Adrenal gland (tissue), 12 donors: ENCODE measurements around the gene C21orf91. TPM values are rescaled to one million over a fixed set of nuclear protein-coding genes. Genes with fewer than 3 reads are reported as not detected.

Experiments
- DNase-seq, 7 donors: peaks; one replicate each; pipeline ENCODE4 v3.0.0-alpha.2; 2019 to 2020
- H3K27ac ChIP-seq, 5 donors: fragments of 200-600 bp; sonication (generic) in 4 of 5; 1 replicate in 3 of 5; 2 replicates in 2 of 5; pipeline versions ENCODE4 v1.5.1 to v1.8.0; 2016 to 2020; ENCODE audit warnings: mild to moderate bottlenecking in 1 of 5
- H3K27me3 ChIP-seq: fragments of 200-600 bp; 2 replicates; pipeline ENCODE4 v1.8.0; 2021
- H3K36me3 ChIP-seq, 2 donors: fragments of 200-600 bp; replicated peaks in 1 of 2; 1 replicate in 1 of 2; 2 replicates in 1 of 2; pipeline versions ENCODE4 v1.5.1 to v1.8.0; 2018 to 2022
- H3K4me1 ChIP-seq, 2 donors: fragments of 200-600 bp; replicated peaks in 1 of 2; 1 replicate in 1 of 2; 2 replicates in 1 of 2; pipeline versions ENCODE4 v1.5.1 to v1.8.0; 2018 to 2021
- H3K4me3 ChIP-seq, 4 donors: fragments of 200-600 bp; sonication (generic) in 3 of 4; one replicate each; pipeline ENCODE4 v1.5.1; 2016 to 2018
- H3K9me3 ChIP-seq, 3 donors: fragments of 200-600 bp; sonication (generic) in 1 of 3; replicated peaks in 1 of 3; 1 replicate in 2 of 3; 2 replicates in 1 of 3; pipeline versions ENCODE4 v1.5.1 to v1.8.0; 2016 to 2021
- CTCF ChIP-seq, 6 experiments: fragments of 450-650 bp in 4 of 6; fragments of 200-600 bp in 2 of 6; sonication (generic) in 1 of 6; IDR thresholded peaks; 1 replicate in 5 of 6; 2 replicates in 1 of 6; pipeline versions ENCODE4 v1.5.1 to v1.8.0; 2016 to 2021; ENCODE audit warnings: antibody characterized with exemption in 6 of 6, mild to moderate bottlenecking in 2 of 6, moderate library complexity in 1 of 6
- POLR2A ChIP-seq, 2 donors: fragments of 450-650 bp; IDR thresholded peaks; one replicate each; pipeline ENCODE4 v1.6.1; 2017; ENCODE audit warnings: antibody characterized with exemption in 2 of 2, mild to moderate bottlenecking in 2 of 2, moderate library complexity in 1 of 2
- WGBS, 4 donors: extraction: QIAGEN DNeasy Blood & Tissue Kit in 2 of 4; methylation state at CpG; one replicate each; pipeline versions ENCODE4 v1.1.5 to v1.1.7; 2013 to 2017; 5-methylcytosine and 5-hydroxymethylcytosine counted together
- intact Hi-C, 2 donors: fragments of 100-400 bp; cut with DNase I; formaldehyde crosslinking; loops; one replicate each; pipeline versions ENCODE4 v1.14.1 to v1.15.0; 2022 to 2023
- polyA plus RNA-seq, 3 donors: library from polyadenylated mRNA; stranded (reverse); fragments of 200-250 nt in 2 of 3; fragments of 350-450 nt in 1 of 3; fragmentation: Illumina TruSeq in 1 of 3; extraction: RNeasy Lipid Tissue Mini Kit (QIAGEN cat#74804) in 1 of 3; gene quantifications; one replicate each; pipeline ENCODE4 v1.2.3, GENCODE V29; 2013 to 2014
- total RNA-seq, 9 donors: library from RNA; depleted of rRNA in 4 of 9; stranded (reverse); fragments of >200 nt in 4 of 9; fragments of 120-200 nt in 1 of 9; fragmentation: NEBNext Ultra II Directional in 1 of 9; extraction: Animal tissue kit (Norgen Biotek cat#: 25700) in 1 of 9; gene quantifications; one replicate each; pipeline versions ENCODE4 v1.1.0 to v1.2.4, GENCODE V29; 2013 to 2023
- donor health status: healthy with polysubstance abuse.
- donor health status: Bipolar disorder and iron deficiency.
- donor health status: DM: yes; HTN: yes; CAD: no.
- donor health status: DM: no; HTN: no; CAD: no.
- donor health status: DM: no; HTN: no; CAD: no.
- donor health status: DM: yes; HTN: yes; CAD: no.

Gene C21orf91
- total and polyA plus RNA-seq, 12 donors = 1.9 to 19.1 (median 9.5) TPM

- TF ChIP-seq CTCF (IDR thresholded peaks at IDR 0.05) = no peak
- no peak for TF ChIP-seq POLR2A (IDR thresholded peaks at IDR 0.05)
- DNase-seq = no peak
- no peak overlapping the region for H3K4me3 ChIP-seq
- H3K9me3 ChIP-seq = no peaks in the 10 kb centered on the region
- no peaks in the 10 kb centered on the region for H3K4me1 ChIP-seq
- H3K36me3 ChIP-seq = no peaks in the 10 kb centered on the region
- 75 to 82% (median 80%) methylated on average over 4 of the region's 4 CpGs for WGBS, 4 donors
- intact Hi-C loops = no loop called here
- H3K27me3 ChIP-seq = no peaks in the 10 kb centered on the region
- H3K27ac ChIP-seq = no peak overlapping the region
Observed at GRCh38 chr21:17759511-17760178, 59.5 kb downstream of the C21orf91 start.

DNA sequence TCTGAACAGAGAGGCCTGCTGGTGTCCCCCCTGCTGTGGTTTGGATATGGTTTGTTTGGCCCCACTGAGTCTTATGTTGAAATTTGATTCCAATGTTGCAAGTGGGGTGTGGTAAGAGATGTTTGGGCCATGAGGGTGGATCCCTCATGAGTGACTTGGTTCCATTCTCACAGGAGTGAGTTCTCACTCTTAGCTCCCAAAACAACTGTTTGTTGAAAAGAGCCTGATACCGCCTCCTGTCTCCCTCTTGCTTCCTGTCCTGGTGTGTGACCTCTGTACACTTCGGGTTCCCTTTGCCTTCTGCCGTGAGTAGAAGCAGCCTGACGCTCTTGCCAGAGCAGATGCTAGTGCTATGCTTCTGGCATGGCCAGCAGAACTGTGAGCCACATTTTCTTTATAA lies 60.5 kb downstream of the C21orf91 start:
- H3K9me3 ChIP-seq = no peaks in the 10 kb centered on the region
- no peaks in the 10 kb centered on the region for H3K4me1 ChIP-seq
- H3K27ac ChIP-seq = no peak overlapping the region
- intact Hi-C loops = no loop called here
- no peaks in the 10 kb centered on the region for H3K27me3 ChIP-seq
- no peak for TF ChIP-seq POLR2A (IDR thresholded peaks at IDR 0.05)
- no peak for TF ChIP-seq CTCF (IDR thresholded peaks at IDR 0.05)
- H3K4me3 ChIP-seq = no peak overlapping the region
- DNase-seq = no peak
- 57 to 76% (median 69%) methylated on average over 4 of the region's 4 CpGs for WGBS, 4 donors
- H3K36me3 ChIP-seq = no peaks in the 10 kb centered on the region

GRCh38 chr21:17757671-17758070 lies 61.5 kb downstream of the C21orf91 start:
- Histone ChIP-seq H3K4me1 (no peaks in the 10 kb centered on the region), H3K36me3 (no peaks in the 10 kb centered on the region), H3K4me3 (no peak overlapping the region), H3K27ac (no peak overlapping the region), H3K27me3 (no peaks in the 10 kb centered on the region), H3K9me3 (no peaks in the 10 kb centered on the region)
- 90 to 96% (median 92%) methylated on average over 5 to 20 of the region's 20 CpGs for WGBS, 4 donors
- intact Hi-C loops = no loop called here
- TF ChIP-seq CTCF (IDR thresholded peaks at IDR 0.05) = no peak
- DNase-seq = no peak

DNA sequence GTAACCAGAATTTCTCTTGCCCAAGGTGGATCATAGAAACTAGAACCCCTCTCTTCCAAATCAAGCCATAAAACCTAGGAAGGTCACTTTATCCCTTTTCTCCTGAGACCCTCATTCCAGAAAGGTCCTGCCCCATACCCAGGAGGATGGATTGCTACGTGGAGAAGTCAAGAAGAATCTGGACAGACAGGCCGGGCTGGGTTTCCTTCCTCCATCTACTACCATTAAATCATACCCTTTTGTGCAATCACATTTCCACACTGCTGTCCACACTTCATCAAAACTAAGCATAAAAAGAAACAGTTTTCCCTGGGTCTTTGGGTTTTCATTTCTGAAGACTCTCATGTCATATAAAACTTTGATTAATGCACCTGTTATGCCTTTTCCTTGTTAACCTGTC lies 65.4 kb downstream of the C21orf91 start:
- H3K4me1 ChIP-seq = no peaks in the 10 kb centered on the region
- TF ChIP-seq CTCF (IDR thresholded peaks at IDR 0.05) (no peak), POLR2A (IDR thresholded peaks at IDR 0.05) (no peak)
- intact Hi-C loops = no loop called here
- no peak for DNase-seq
- WGBS, 4 donors = 57 to 75% (median 59%) methylated on average over 2 of the region's 2 CpGs
- H3K27ac ChIP-seq = no peak overlapping the region
- no peaks in the 10 kb centered on the region for H3K36me3 ChIP-seq
- no peak overlapping the region for H3K4me3 ChIP-seq
- no peaks in the 10 kb centered on the region for H3K27me3 ChIP-seq
- no peaks in the 10 kb centered on the region for H3K9me3 ChIP-seq
